CD4-positive, alpha-beta T cell (primary cell): Measurements from ENCODE around the gene OSBPL7. TPM values are rescaled to one million over a fixed set of nuclear protein-coding genes. Genes with fewer than 3 reads are reported as not detected.

Source experiments
- ATAC-seq: fragments of 200-7000 bp; cut with Tn5 transposase; one replicate; pipeline ENCODE4 v1.10.0; 2022; ENCODE audit warnings: mild to moderate bottlenecking; ENCODE audit not compliant: poor library complexity
- CTCF ChIA-PET: fragments of 350-600 bp; sonication (Branson Sonifier 250); formaldehyde crosslinking; loops from one replicate; lab custom pipeline; 2021; ENCODE audit warnings: antibody characterized with exemption, inconsistent platforms; lab: Charles Lee
- POLR2A ChIA-PET: fragments of 350-600 bp; sonication (Branson Sonifier 250); formaldehyde crosslinking; loops from one replicate; lab custom pipeline; 2021; ENCODE audit warnings: antibody characterized with exemption, inconsistent platforms; lab: Charles Lee
- DNase-seq, 14 experiments: peaks; one replicate each; pipeline ENCODE4 v3.0.0-alpha.2; 2013 to 2020; ENCODE audit warnings: mixed read lengths in 2 of 14
- H3K27ac ChIP-seq, 2 donors: one replicate each; pipeline versions ENCODE4 v1.5.1 to v1.7.0; 2013; ENCODE audit warnings: low read length in 2 of 2, low read depth in 1 of 2, mild to moderate bottlenecking in 1 of 2
- H3K27me3 ChIP-seq, 2 experiments: 1 replicate in 1 of 2; 2 replicates in 1 of 2; pipeline versions ENCODE4 v1.6.1 to v1.7.0; 2013; ENCODE audit warnings: low read length in 2 of 2, control low read depth in 1 of 2, mild to moderate bottlenecking in 1 of 2, moderate library complexity in 1 of 2; ENCODE audit not compliant: insufficient read depth in 2 of 2, control insufficient read depth in 1 of 2
- H3K36me3 ChIP-seq: one replicate; pipeline ENCODE4 v1.6.1; 2013; ENCODE audit warnings: low read length, control low read depth; ENCODE audit not compliant: insufficient read depth
- H3K4me1 ChIP-seq: one replicate; pipeline ENCODE4 v1.6.1; 2013; ENCODE audit warnings: low read length, control low read depth; ENCODE audit not compliant: insufficient read depth
- H3K4me3 ChIP-seq: one replicate; pipeline ENCODE4 v1.5.1; 2013; ENCODE audit warnings: mild to moderate bottlenecking, low read length, moderate library complexity
- H3K9me3 ChIP-seq, 2 experiments: 1 replicate in 1 of 2; 2 replicates in 1 of 2; pipeline versions ENCODE4 v1.6.1 to v1.7.0; 2013; ENCODE audit warnings: low read length in 2 of 2, mild to moderate bottlenecking in 2 of 2, control low read depth in 1 of 2, moderate library complexity in 1 of 2; ENCODE audit not compliant: control insufficient read depth in 1 of 2, insufficient read depth in 1 of 2
- H3K27ac Mint-ChIP-seq: one replicate; pipeline ENCODE4 v1.8.0; 2020; ENCODE audit warnings: mixed read lengths
- H3K27me3 Mint-ChIP-seq: one replicate; pipeline ENCODE4 v1.8.0; 2021; ENCODE audit warnings: mixed read lengths
- H3K36me3 Mint-ChIP-seq: one replicate; pipeline ENCODE4 v1.8.0; 2021; ENCODE audit warnings: low read depth, mixed read lengths
- H3K4me1 Mint-ChIP-seq: one replicate; pipeline ENCODE4 v1.8.0; 2021; ENCODE audit warnings: low read depth, mixed read lengths
- H3K4me3 Mint-ChIP-seq: one replicate; pipeline ENCODE4 v1.8.0; 2020; ENCODE audit warnings: mild to moderate bottlenecking, mixed read lengths
- H3K9me3 Mint-ChIP-seq: one replicate; pipeline ENCODE4 v1.8.0; 2020; ENCODE audit warnings: mixed read lengths
- CTCF ChIP-seq: fragments of 200-600 bp; IDR thresholded peaks from one replicate; pipeline ENCODE4 v1.8.0; 2022; ENCODE audit warnings: antibody characterized with exemption, mild to moderate bottlenecking
- intact Hi-C, 2 experiments: fragments of 100-400 bp; cut with DNase I in 1 of 2; cut with micrococcal nuclease in 1 of 2; formaldehyde crosslinking; loops; one replicate each; pipeline versions ENCODE4 v1.15.1 to v1.9.0; 2023 to 2025; cut with DNase I, micrococcal nuclease
- total RNA-seq, 174 experiments: library from RNA in 2 of 174; stranded (reverse) in 2 of 174; gene quantifications; one replicate each; pipeline ENCODE4 v1.2.3 and lab custom pipeline; 2021 to 2026

Gene OSBPL7
- total RNA-seq, 2 experiments from 2014 or later, result 30.1 to 30.8 TPM

DNA sequence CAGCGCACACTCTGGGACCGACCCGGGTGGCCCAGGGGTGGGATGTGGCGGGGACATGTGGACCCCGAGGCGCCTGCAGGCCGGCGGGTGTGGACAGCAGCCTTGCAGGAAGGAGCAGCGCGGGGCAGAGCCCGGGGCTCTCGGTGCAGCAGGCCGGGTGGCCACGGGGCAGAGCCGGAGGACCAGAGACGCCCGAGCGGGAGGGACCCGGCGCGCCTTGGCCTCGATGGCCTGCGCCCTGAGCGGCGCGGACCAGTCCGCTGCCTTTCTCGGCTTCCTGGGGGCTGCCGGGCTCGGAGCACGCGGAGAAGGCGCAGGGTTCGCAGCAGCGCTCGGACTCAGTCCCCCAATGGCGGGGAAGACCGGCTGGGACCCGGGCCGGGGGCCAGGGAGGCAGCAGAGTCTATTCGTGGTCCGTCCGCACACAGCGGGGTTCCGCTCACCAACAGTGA is 43.4 kb downstream of the OSBPL7 start:
- ChIA-PET CTCF (interaction anchor here (1.3 kb wide), 1 partner anchor 112 kb away, joined by 3 read pairs; no protein-coding TSS in a partner anchor), POLR2A (no interaction called here)
- Mint-ChIP-seq H3K27me3 (peaks cover 80% of the 10 kb centered on the region), H3K4me3 (no peak overlapping the region), H3K4me1 (peaks cover 4% of the 10 kb centered on the region), H3K36me3 (no peaks in the 10 kb centered on the region), H3K27ac (no peak overlapping the region), H3K9me3 (no peaks in the 10 kb centered on the region)
- peaks cover 0 to 7% of the 10 kb centered on the region in 2 experiments for H3K9me3 ChIP-seq
- H3K27me3 ChIP-seq, result peaks cover 19 to 28% of the 10 kb centered on the region in 2 experiments
- H3K4me1 ChIP-seq, result peaks cover 4% of the 10 kb centered on the region
- no peak for TF ChIP-seq CTCF
- H3K27ac ChIP-seq, result no peak overlapping the region
- intact Hi-C loops, result loop anchor here in 1 of 2 experiments (5.0 kb wide), 1 partner anchor 839 kb away; the partner anchor contains the start of gene HOXB8
- no peaks in the 10 kb centered on the region for H3K36me3 ChIP-seq
- ATAC-seq (no peak), DNase-seq (no peak)
- H3K4me3 ChIP-seq, result no peak overlapping the region

- ATAC-seq (peak; percentile 89), DNase-seq (peak in 7 of 14 experiments; percentile 12 to 74 (median 50))
- H3K36me3 Mint-ChIP-seq, result no peaks in the 10 kb centered on the region
- H3K27ac Mint-ChIP-seq, result no peak overlapping the region
- Histone ChIP-seq H3K9me3 (peaks cover 0 to 13% of the 10 kb centered on the region in 2 experiments), H3K4me1 (peaks cover 4% of the 10 kb centered on the region), H3K4me3 (no peak overlapping the region), H3K27ac (no peak overlapping the region), H3K36me3 (no peaks in the 10 kb centered on the region), H3K27me3 (peaks cover 19 to 27% of the 10 kb centered on the region in 2 experiments)
- intact Hi-C loops, result loop anchor here (1.0 to 5.0 kb wide), 5 partner anchors 26 to 841 kb away; partner anchors contain the start of gene HOXB8 (in 1 of the 2)
- no peaks in the 10 kb centered on the region for H3K9me3 Mint-ChIP-seq
- H3K4me3 Mint-ChIP-seq, result no peak overlapping the region
- H3K4me1 Mint-ChIP-seq, result peaks cover 4% of the 10 kb centered on the region
- ChIA-PET CTCF (interaction anchor here (1.0 kb wide), 1 partner anchor 22 kb away, joined by 3 read pairs; no protein-coding TSS in a partner anchor), POLR2A (no interaction called here)
- TF ChIP-seq CTCF, result peak; percentile 86
- H3K27me3 Mint-ChIP-seq, result peaks cover 69% of the 10 kb centered on the region
Measured at GRCh38 chr17:47776330-47777197, 45.0 kb downstream of the OSBPL7 start.

- peaks cover 2% of the 10 kb centered on the region for H3K9me3 Mint-ChIP-seq
- H3K9me3 ChIP-seq, result peaks cover 0 to 14% of the 10 kb centered on the region in 2 experiments
- peaks cover 19 to 27% of the 10 kb centered on the region in 2 experiments for H3K27me3 ChIP-seq
- H3K4me1 Mint-ChIP-seq, result peaks cover 4% of the 10 kb centered on the region
- no peak overlapping the region for H3K27ac ChIP-seq
- POLR2A ChIA-PET, result no interaction called here
- H3K27me3 Mint-ChIP-seq, result peaks cover 70% of the 10 kb centered on the region
- H3K36me3 ChIP-seq, result no peaks in the 10 kb centered on the region
- no peak overlapping the region for H3K4me3 ChIP-seq
- no peak overlapping the region for H3K4me3 Mint-ChIP-seq
- intact Hi-C loops, result loop anchor here in 1 of 2 experiments (5.0 kb wide), 1 partner anchor 842 kb away; the partner anchor contains the start of gene HOXB8
- ATAC-seq (no peak), DNase-seq (no peak)
- H3K27ac Mint-ChIP-seq, result no peak overlapping the region
- TF ChIP-seq CTCF, result no peak
- CTCF ChIA-PET, result no interaction called here
- H3K4me1 ChIP-seq, result peaks cover 4% of the 10 kb centered on the region
- no peaks in the 10 kb centered on the region for H3K36me3 Mint-ChIP-seq
Measured at GRCh38 chr17:47774987-47775580, 46.5 kb downstream of the OSBPL7 start.
